GM19455 (cell line): ENCODE data around the gene DMBX1.

Experiments used
- ATAC-seq: cut with Tn5 transposase; IDR thresholded peaks from one replicate; pipeline ENCODE4 v1.9.1; 2021; ENCODE audit not compliant: unreplicated experiment

The DMBX1 gene

GRCh38 chr1:46497020-46497419 is 7.4 kb downstream of the DMBX1 start:
- no peak for ATAC-seq

- no peak for ATAC-seq
Observed at GRCh38 chr1:46497665-46498064, 8.0 kb downstream of the DMBX1 start.

GRCh38 chr1:46501528-46501927 is 11.9 kb downstream of the DMBX1 start:
- ATAC-seq = no peak

DNA sequence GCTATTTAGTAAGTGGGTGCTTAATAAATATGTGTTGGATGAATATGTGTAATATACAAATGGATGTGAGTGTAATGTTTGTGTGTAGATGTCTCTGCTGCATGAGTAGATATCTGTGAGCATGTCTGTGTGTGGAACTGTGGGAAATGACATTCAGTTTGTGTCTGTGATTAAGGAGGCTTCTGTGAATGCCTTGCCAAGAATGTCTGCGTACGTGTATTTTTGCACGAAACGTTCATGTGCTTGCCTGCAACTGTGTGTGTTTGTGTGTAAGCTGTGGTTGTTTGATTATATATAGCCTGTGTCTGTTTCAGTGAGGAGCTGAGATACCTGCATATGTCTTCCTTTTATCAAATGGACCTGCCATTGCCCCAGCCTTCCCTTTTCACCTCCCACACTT is 13.8 kb downstream of the DMBX1 start:
- no peak for ATAC-seq

DNA sequence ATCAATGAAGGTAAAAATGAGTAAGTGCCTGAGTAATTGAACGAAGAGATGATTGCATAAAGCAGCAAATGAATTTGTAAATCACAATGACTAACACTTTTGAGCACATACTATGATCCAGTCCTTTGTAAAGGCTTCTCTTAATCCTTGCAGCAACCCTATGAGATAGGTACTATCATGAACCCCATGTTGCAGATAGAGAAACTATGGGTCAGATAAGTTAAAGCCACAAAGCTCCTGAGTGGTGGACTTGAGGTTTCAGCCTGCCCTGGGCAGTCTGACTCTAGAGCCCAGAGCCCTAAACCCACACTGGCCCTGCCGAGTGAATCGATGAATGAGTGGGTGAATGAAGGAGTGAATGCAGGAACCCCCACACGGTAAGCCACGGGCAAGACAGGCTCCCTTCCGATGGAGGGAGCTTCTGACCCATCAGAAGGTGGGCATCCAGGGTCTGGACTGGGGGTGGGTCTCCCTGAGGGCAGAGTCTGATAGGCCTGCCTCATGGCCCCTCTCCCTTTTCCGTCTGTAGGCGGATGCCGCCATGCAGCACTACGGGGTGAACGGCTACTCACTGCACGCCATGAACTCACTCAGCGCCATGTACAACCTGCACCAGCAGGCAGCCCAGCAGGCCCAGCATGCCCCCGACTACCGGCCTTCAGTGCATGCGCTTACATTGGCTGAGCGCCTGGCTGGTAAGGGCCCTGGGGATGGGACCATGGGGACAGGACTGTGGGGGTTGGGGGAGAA is 17.0 kb downstream of the DMBX1 start:
- ATAC-seq = no peak

DNA sequence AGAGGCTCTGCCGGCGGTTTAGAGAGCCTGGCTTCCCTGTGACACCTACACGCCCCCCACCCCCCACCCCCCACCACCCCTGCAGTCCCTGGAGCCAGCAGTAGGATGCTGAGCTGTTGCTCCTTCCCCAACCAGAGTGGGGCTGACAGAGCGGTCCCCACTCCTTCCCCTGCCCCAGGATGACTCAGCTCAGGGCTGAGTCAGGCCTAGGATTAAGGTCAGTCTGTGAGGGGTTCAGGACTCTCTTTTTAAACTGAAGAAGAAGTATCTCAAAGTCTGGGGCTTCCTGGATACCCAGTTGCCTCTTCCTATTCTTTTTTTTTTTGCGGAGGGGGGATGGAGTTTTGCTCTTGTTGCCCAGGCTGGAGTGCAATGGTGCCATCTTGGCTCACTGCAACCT is 19.1 kb downstream of the DMBX1 start:
- ATAC-seq = no peak

DNA sequence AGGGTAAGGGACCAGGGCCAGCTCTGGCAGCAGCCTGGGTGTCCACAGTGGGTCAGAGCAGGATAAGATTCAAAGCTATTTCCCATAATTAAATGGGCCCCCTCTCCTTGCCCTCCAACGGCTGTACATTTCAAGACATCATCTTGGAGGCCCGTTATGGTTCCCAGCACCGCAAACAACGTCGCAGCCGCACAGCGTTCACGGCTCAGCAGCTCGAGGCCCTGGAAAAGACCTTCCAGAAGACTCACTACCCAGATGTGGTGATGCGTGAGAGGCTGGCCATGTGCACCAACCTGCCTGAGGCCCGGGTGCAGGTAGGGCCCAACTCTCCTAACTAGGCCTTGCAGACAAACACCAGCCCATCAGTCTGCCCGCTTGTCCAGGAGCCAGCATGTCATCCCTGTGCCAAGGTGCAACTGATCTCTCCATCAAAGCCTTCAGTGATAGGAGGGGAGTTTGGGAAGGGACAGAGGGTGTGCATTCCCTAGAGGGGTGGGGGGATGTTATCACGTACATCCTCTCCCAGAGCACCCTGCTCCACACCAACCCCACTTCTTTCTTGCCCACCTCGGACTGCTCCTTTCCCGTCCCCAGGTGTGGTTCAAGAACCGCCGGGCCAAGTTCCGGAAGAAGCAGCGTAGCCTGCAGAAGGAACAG is 20.8 kb downstream of the DMBX1 start:
- no peak for ATAC-seq

DNA sequence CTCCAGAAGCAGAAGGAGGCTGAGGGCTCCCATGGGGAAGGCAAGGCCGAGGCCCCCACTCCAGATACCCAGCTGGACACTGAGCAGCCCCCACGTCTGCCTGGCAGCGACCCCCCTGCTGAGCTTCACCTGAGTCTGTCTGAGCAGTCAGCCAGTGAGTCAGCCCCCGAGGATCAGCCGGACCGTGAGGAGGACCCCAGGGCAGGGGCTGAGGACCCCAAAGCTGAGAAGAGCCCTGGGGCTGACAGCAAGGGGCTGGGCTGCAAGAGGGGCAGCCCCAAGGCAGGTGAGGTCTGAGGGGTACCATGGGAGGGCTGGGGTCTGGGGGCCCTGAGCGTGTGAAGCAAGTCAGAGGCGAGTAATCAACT is 21.3 kb downstream of the DMBX1 start:
- no peak for ATAC-seq

GRCh38 chr1:46512135-46512791 is 22.6 kb downstream of the DMBX1 start:
- ATAC-seq = no peak

GRCh38 chr1:46512792-46513190 is 23.2 kb downstream of the DMBX1 start:
- ATAC-seq = no peak

DNA sequence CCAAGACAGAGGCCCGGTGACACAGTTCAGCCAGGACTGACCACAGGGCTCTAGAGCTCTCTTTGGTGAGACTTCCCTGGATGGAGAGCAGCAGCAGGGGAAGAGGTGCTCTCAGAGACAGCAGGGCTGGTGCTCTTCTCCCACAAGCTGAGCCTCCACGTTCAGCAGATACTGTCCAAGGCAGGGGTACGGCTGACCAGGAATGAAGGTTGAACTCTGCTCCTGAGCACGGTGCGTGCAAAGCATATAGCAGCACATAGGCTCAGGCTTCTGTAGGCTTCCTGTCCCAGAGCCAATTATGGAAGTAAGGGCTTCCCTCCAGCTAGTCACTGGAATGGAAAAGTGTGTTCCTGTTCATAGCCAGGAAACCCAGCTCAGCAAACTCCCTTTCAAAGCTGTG is 23.9 kb downstream of the DMBX1 start:
- no peak for ATAC-seq

DNA sequence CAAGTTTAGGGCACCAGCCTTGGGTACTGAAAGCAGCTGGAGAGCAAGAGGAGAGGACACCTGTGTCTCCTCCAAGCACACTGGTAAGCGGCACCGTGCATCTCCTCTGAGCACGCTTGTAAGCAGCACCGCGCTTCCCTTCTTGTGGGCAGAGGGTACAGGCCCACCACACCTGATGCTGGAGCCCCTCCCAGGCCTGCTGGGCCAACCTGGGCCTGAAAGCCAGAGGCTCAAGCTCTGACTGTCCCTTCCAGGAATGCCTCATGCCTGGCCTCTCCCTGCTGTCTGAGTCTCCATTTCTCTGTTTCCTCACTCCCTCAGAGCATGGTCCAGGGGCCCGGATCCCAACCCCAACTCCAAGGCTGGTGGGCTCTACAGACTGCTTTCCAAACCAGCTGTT is 25.9 kb downstream of the DMBX1 start:
- no peak for ATAC-seq

DNA sequence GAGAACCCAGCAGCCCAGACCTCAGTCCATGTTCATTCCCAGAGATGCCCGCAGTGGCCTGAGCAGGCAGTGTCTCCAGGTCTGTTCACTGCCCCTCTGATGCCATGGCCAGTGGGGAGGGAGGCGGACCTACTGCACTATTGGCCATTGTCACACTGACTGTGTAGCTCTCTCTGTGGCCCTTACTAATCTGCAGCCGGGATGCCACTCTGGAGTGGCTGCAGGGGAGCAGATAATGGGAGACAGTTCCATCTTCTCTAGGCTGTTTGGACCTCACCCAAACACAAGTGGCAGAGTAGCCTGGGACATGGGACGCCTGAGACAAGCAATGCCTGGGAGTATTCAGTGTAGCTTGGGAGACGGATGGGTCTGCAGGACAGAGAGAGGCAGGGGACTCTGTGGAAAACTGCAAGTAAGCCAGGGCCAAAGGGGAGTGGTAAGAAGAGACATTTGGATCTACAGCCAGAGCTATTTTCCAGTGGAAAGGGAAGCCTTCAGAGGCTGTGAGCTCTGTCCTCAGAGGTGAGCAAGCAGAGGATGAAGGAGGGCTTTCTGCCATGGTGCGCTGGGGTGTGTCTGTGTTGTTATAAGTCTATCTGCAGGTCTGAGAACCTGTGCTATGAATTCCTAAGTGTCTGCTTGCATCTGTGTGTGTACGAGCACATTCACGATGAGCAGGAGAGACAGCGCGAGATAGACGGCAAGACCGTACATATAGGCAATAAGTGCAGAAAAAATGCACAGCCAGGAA is 26.7 kb downstream of the DMBX1 start:
- ATAC-seq = no peak

- ATAC-seq = no peak
Observed at GRCh38 chr1:46517010-46517600, 27.5 kb downstream of the DMBX1 start.

GRCh38 chr1:46517932-46518498 is 28.4 kb downstream of the DMBX1 start:
- no peak for ATAC-seq

DNA sequence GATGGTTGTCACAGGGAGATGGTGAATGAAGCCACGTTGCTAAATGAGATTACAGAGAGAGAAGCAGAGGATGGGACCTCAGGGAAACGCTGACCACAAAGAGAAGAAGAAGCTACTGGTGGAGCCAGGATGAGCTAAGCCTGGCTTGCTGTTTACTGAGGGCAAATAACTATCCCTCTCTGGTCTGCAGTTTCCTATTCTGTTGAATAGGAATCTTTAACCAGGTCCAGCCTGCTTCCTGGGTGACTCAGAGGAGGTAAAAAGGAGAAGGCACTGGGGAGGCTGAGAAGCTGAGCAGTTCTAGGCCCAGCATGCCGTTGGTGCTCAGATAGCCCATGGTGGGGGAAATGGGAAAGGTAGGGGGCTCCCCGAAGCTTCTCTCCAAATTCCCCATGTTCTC is 29.6 kb downstream of the DMBX1 start:
- ATAC-seq = no peak

DNA sequence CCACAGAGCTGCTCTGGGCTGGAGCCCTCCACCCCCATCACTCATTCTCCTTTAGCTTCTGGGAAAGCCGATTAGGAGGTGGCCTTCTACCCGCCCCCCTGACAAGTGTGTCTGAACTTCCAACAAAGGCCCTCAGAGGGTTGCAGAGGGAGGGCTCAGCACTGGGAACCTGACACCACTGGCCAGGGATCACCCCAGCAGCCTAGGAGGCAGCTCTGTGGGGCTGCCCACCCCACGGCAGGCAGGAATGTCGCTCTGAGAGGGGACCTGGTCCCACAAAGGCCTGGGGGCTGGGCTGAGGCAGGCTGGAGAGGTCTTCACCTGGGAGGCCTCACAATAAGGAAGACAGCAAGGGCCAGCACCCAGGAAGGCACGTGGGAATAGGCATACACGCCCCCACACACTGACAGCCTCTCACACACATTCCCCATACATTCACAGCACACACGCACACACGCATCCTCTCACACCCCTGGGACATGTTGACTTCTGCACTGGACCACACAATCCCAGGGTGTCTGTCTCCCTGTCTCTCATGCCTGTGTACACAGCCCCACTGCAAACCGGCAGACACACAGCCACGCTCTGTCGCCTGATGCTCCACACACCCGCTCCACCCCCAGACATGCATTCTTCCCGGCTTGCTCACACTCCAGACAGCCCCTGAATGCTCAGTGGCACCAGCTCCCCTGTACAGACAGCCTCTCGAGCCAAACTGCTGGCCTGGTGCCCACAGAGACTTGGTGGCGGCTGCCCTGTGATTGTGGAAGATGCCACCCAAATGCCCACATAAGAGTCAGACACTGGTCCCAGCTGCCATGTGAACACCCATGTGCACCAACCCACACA is 30.7 kb downstream of the DMBX1 start:
- no peak for ATAC-seq

GRCh38 chr1:46521414-46521813 is 31.8 kb downstream of the DMBX1 start:
- ATAC-seq = no peak

- peak; percentile 63 for ATAC-seq
Observed at GRCh38 chr1:46522184-46522968, 32.7 kb downstream of the DMBX1 start.
